GM12878 (cell line): ENCODE data around the gene OSBPL10. TPM values are rescaled to one million over a fixed set of nuclear protein-coding genes. Genes with fewer than 3 reads are reported as not detected.

ENCODE experiments used
- ATAC-seq: fragments of 200-7000 bp; cut with Tn5 transposase; 3 replicates; pipeline ENCODE4 v1.9.1; 2020; ENCODE audit warnings: mild to moderate bottlenecking, moderate library complexity
- BruUV-seq: library from RNA; stranded (reverse); fragments of 400-500 nt; replicated peaks from 2 replicates; lab custom pipeline; 2021; lab: Mats Ljungman, UMichigan
- CTCF ChIA-PET: fragments of 300-600 bp; sonication (Branson Sonifier 250); formaldehyde crosslinking; extraction: SDS; loops from one replicate; lab custom pipeline; 2021; ENCODE audit warnings: inconsistent platforms; lab: Yijun Ruan, JAX
- POLR2A ChIA-PET: fragments of 350-600 bp; formaldehyde crosslinking; extraction: SDS; loops from one replicate; lab custom pipeline; 2021; ENCODE audit warnings: inconsistent platforms; lab: Charles Lee
- RAD21 ChIA-PET: fragments of 300-600 bp; sonication (Branson Sonifier 250); formaldehyde crosslinking; loops from one replicate; lab custom pipeline; 2023; ENCODE audit warnings: antibody characterized with exemption; ENCODE audit not compliant: unreplicated experiment; lab: Charles Lee
- SMC1A ChIA-PET: fragments of 300-600 bp; sonication (Branson Sonifier 250); formaldehyde crosslinking; loops from one replicate; lab custom pipeline; 2023; ENCODE audit not compliant: unreplicated experiment, uncharacterized antibody; lab: Charles Lee
- DNase-seq: peaks from one replicate; pipeline ENCODE4 v3.0.0-alpha.2; 2011; ENCODE audit warnings: low read depth, low spot score
- FAIRE-seq: peaks from 3 replicates; lab custom pipeline; 2011; peaks lifted over from hg19 to GRCh38; lab: Jason Lieb, UNC
- H2AFZ ChIP-seq: 2 replicates; pipeline ENCODE4 v1.6.0; 2011; ENCODE audit warnings: low read depth, low read length, control low read depth; ENCODE audit not compliant: control insufficient read depth
- H3K27ac ChIP-seq: 2 replicates; pipeline ENCODE4 v1.5.1; 2011; ENCODE audit warnings: control low read depth; ENCODE audit not compliant: control insufficient read depth, insufficient read depth
- H3K27me3 ChIP-seq, 2 experiments: replicated peaks in 1 of 2; 2 replicates each; pipeline versions ENCODE4 v1.6.0 to v1.6.1; 2011; ENCODE audit warnings: low read length in 1 of 2; ENCODE audit not compliant: control insufficient read depth in 2 of 2, insufficient read depth in 2 of 2
- H3K36me3 ChIP-seq, 2 experiments: 2 replicates each; pipeline ENCODE4 v1.5.1; 2011; ENCODE audit warnings: low read length in 1 of 2; ENCODE audit not compliant: control insufficient read depth in 2 of 2, insufficient read depth in 2 of 2
- H3K4me1 ChIP-seq: 2 replicates; pipeline ENCODE4 v1.6.1; 2011; ENCODE audit warnings: mild to moderate bottlenecking, low read length, moderate library complexity, mixed read lengths; ENCODE audit not compliant: control insufficient read depth, insufficient read depth
- H3K4me2 ChIP-seq: 2 replicates; pipeline ENCODE4 v1.6.0; 2011; ENCODE audit warnings: control low read depth; ENCODE audit not compliant: control insufficient read depth, insufficient read depth
- H3K4me3 ChIP-seq: fragments of 200-600 bp; sonication (generic); 2 replicates; pipeline ENCODE4 v1.5.1; 2016
- H3K79me2 ChIP-seq: 2 replicates; pipeline ENCODE4 v1.6.0; 2011; ENCODE audit warnings: low read length; ENCODE audit not compliant: control insufficient read depth, insufficient read depth
- H3K9ac ChIP-seq: 2 replicates; pipeline ENCODE4 v1.8.0; 2011; ENCODE audit warnings: low read length, control low read depth, mixed read lengths; ENCODE audit not compliant: control insufficient read depth, insufficient read depth
- H3K9me3 ChIP-seq: replicated peaks from 3 replicates; pipeline ENCODE4 v1.5.1; 2011; ENCODE audit warnings: mild to moderate bottlenecking, low read length; ENCODE audit not compliant: control insufficient read depth, insufficient read depth
- H4K20me1 ChIP-seq: 2 replicates; pipeline ENCODE4 v1.6.0; 2011; ENCODE audit not compliant: control insufficient read depth, insufficient read depth
- CBFB ChIP-seq: IDR thresholded peaks from 2 replicates; pipeline ENCODE4 v1.6.1; 2016; ENCODE audit warnings: antibody characterized with exemption, low read depth
- CBX3 ChIP-seq: fragments of 200-600 bp; sonication (generic); IDR thresholded peaks from 2 replicates; pipeline ENCODE4 v1.6.1; 2016; ENCODE audit warnings: low read depth, borderline replicate concordance
- EED ChIP-seq: sonication (generic); IDR thresholded peaks from 2 replicates; pipeline ENCODE4 v1.6.1; 2016; ENCODE audit warnings: antibody characterized with exemption, low read depth
- HCFC1 ChIP-seq: fragments of 150-350 bp; IDR thresholded peaks from 2 replicates; pipeline ENCODE4 v1.6.1; 2014; ENCODE audit warnings: low read length
- KAT2A ChIP-seq: conservative IDR thresholded peaks from 2 replicates; pipeline ENCODE4 v1.6.1; 2011; ENCODE audit warnings: low read depth, low read length; ENCODE audit not compliant: control insufficient read depth
- MEF2B ChIP-seq: fragments of 450-650 bp; IDR thresholded peaks from 2 replicates; pipeline ENCODE4 v1.6.1; 2018; ENCODE audit warnings: mild to moderate bottlenecking, moderate library complexity; ENCODE audit not compliant: partially characterized antibody, poor library complexity, severe bottlenecking
- MLLT1 ChIP-seq: fragments of 450-650 bp; IDR thresholded peaks from 2 replicates; pipeline ENCODE4 v1.6.1; 2016; ENCODE audit warnings: mild to moderate bottlenecking
- NBN ChIP-seq: fragments of 450-650 bp; IDR thresholded peaks from 2 replicates; pipeline ENCODE4 v1.6.1; 2016
- PAX8 ChIP-seq: fragments of 450-650 bp; IDR thresholded peaks from 2 replicates; pipeline ENCODE4 v1.6.1; 2017; ENCODE audit warnings: mild to moderate bottlenecking, moderate library complexity
- PML ChIP-seq: IDR thresholded peaks from 2 replicates; pipeline ENCODE4 v1.6.1; 2012; ENCODE audit warnings: low read length, inconsistent platforms
- POLR2AphosphoS5 ChIP-seq: IDR thresholded peaks from 2 replicates; pipeline ENCODE4 v1.6.1; 2011; ENCODE audit warnings: mild to moderate bottlenecking, low read length, inconsistent platforms
- TAF1 ChIP-seq: IDR thresholded peaks from 2 replicates; pipeline ENCODE4 v1.6.1; 2011; ENCODE audit warnings: mild to moderate bottlenecking, low read depth, low read length, borderline replicate concordance
- WRNIP1 ChIP-seq: IDR thresholded peaks from 2 replicates; pipeline ENCODE4 v1.6.1; 2011; ENCODE audit warnings: low read depth, low read length, improper control_type of control experiment, borderline replicate concordance
- ZBED1 ChIP-seq: IDR thresholded peaks from 2 replicates; pipeline ENCODE4 v1.6.1; 2016; ENCODE audit warnings: borderline replicate concordance
- ZNF622 ChIP-seq: fragments of 450-650 bp; IDR thresholded peaks from 2 replicates; pipeline ENCODE4 v1.6.1; 2017; ENCODE audit warnings: mild to moderate bottlenecking, inconsistent platforms
- WGBS: methylation state at CpG from one replicate; pipeline ENCODE4 v1.1.6; 2016; ENCODE audit warnings: low lambda C conversion rate; ENCODE audit not compliant: insufficient replicate concordance, insufficient coverage; ENCODE audit errors: missing lambda C conversion rate; 5-methylcytosine and 5-hydroxymethylcytosine counted together
- in situ Hi-C: fragments of 300-500 bp; cut with MboI; formaldehyde crosslinking; loops from 9 replicates; pipeline ENCODE4 v1.14.3; 2018; ENCODE audit warnings: mixed read lengths
- intact Hi-C: fragments of 100-400 bp; cut with micrococcal nuclease; formaldehyde crosslinking; loops from one replicate; pipeline ENCODE4 v1.14.2; 2022; ENCODE audit not compliant: unreplicated experiment
- polyA plus RNA-seq, 11 experiments: library from polyadenylated mRNA; depleted of rRNA in 4 of 11; unstranded in 6 of 11; stranded (reverse) in 5 of 11; fragments of >200 nt; fragmentation: Nextera tagmentation in 4 of 11; fragmentation: Illumina TruSeq in 1 of 11; extraction: Ambion mirVana in 4 of 11; extraction: Trizol in 1 of 11; gene quantifications; 1 replicate in 1 of 11; 2 replicates in 10 of 11; pipeline versions ENCODE4 v1.2.1 to v1.2.3, GENCODE V29; 2011 to 2016; ENCODE audit warnings: inconsistent platforms in 2 of 11, missing spikeins in 2 of 11, low read depth in 1 of 11
- total RNA-seq, 4 experiments: library from RNA; depleted of rRNA in 3 of 4; stranded (reverse); fragments of >200 nt in 3 of 4; fragmentation: Illumina TruSeq in 1 of 4; extraction: Trizol in 1 of 4; gene quantifications; 2 replicates each; pipeline versions ENCODE4 v1.2.1 to v1.2.3, GENCODE V29; 2013 to 2021

The OSBPL10 gene
- total and polyA plus RNA-seq, 10 of the 15 experiments (the other 5 are each of a cell fraction or from before 2014, with no cell fraction given) = 0.03 to 0.25 (median 0.09) TPM; not detected in 5

GRCh38 chr3:31878231-31878838 lies 102.7 kb downstream of the OSBPL10 start:
- FAIRE-seq (no peak), DNase-seq (no peak), ATAC-seq (no peak)
- in situ Hi-C loops = no loop called here
- Histone ChIP-seq H3K27me3 (no peaks in the 10 kb centered on the region; a peak in 1 of 4 replicates), H3K4me1 (no peaks in the 10 kb centered on the region), H4K20me1 (no peaks in the 10 kb centered on the region), H2AFZ (no peak overlapping the region), H3K27ac (no peak overlapping the region), H3K4me3 (no peak overlapping the region), H3K79me2 (no peaks in the 10 kb centered on the region), H3K9ac (no peak overlapping the region), H3K4me2 (no peak overlapping the region), H3K9me3 (no peaks in the 10 kb centered on the region), H3K36me3 (no peaks in the 10 kb centered on the region)
- no TSS peak for BruUV-seq
- intact Hi-C loops = no loop called here
- 46% methylated on average over 7 of the region's 7 CpGs for WGBS
- SMC1A ChIA-PET = interaction anchor here (0.6 to 1.2 kb wide), 2 partner anchors 10 to 126 kb away, joined by 4 read pairs; no protein-coding TSS in a partner anchor
- POLR2A ChIA-PET = no interaction called here
- CTCF ChIA-PET = no interaction called here
- RAD21 ChIA-PET = no interaction called here
- TF ChIP-seq PML (no peak), KAT2A (no peak), TAF1 (no peak), MLLT1 (no peak), CBX3 (no peak), NBN (no peak), POLR2AphosphoS5 (no peak), PAX8 (no peak), WRNIP1 (no peak), MEF2B (no peak), CBFB (no peak), ZBED1 (no peak), HCFC1 (no peak), EED (no peak), ZNF622 (no peak)
